Testis (tissue), 2 donors: ENCODE results near the gene UGT2B28.
"Not testable (repeated sequence)": the region's sequence is repeated elsewhere in the genome, so short reads cannot be mapped to it uniquely, and the experiment has no call there.

Experiments
- POLR2A ChIP-seq: fragments of 450-650 bp; IDR thresholded peaks from one replicate; pipeline ENCODE4 v1.6.1; 2017; ENCODE audit warnings: antibody characterized with exemption, mild to moderate bottlenecking, moderate library complexity
- TF ChIP-seq, protein P1 (sequence below), 3 experiments: fragments of 450-650 bp in 2 of 3; fragments of 200-600 bp in 1 of 3; sonication (generic) in 1 of 3; IDR thresholded peaks; one replicate each; pipeline ENCODE4 v1.5.1; 2016 to 2019; ENCODE audit warnings: antibody characterized with exemption in 3 of 3, mild to moderate bottlenecking in 2 of 3, moderate library complexity in 1 of 3

DNA sequence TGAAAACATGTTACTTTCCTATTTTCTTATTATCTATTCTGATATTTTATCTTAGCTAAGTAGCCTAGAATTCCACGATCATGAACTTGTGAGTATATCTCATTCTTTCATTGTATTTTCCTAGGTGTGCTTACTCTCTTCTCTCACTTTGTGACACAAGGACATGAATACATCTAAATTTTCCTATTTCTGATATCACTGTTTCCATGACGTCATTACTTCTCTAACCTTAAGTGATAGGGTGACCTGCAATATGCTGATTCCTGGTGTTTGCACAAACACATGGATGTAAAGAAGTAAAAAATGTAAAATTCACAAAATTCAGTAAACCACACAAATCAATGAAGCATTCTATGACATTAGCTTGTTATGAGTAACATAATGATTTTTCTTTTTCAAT, 29.4 kb upstream of the UGT2B28 start:
- TF ChIP-seq, protein P1, sequence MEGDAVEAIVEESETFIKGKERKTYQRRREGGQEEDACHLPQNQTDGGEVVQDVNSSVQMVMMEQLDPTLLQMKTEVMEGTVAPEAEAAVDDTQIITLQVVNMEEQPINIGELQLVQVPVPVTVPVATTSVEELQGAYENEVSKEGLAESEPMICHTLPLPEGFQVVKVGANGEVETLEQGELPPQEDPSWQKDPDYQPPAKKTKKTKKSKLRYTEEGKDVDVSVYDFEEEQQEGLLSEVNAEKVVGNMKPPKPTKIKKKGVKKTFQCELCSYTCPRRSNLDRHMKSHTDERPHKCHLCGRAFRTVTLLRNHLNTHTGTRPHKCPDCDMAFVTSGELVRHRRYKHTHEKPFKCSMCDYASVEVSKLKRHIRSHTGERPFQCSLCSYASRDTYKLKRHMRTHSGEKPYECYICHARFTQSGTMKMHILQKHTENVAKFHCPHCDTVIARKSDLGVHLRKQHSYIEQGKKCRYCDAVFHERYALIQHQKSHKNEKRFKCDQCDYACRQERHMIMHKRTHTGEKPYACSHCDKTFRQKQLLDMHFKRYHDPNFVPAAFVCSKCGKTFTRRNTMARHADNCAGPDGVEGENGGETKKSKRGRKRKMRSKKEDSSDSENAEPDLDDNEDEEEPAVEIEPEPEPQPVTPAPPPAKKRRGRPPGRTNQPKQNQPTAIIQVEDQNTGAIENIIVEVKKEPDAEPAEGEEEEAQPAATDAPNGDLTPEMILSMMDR (IDR thresholded peaks at IDR 0.05): not testable (repeated sequence)
- TF ChIP-seq POLR2A: not testable (repeated sequence)
